HuH-7.5 (cell line): Measurements from ENCODE around the gene MYO7A.

Experiments used
- DNase-seq: peaks from one replicate; pipeline ENCODE4 v3.0.0; 2011; ENCODE audit warnings: low spot score

The MYO7A gene

GRCh38 chr11:77147036-77147315 lies 18.9 kb downstream of the MYO7A start:
- no peak for DNase-seq

- DNase-seq: no peak
Observed at GRCh38 chr11:77147668-77148321, 19.7 kb downstream of the MYO7A start.

GRCh38 chr11:77148963-77149715 lies 21.1 kb downstream of the MYO7A start:
- no peak for DNase-seq

GRCh38 chr11:77149716-77150392 lies 21.8 kb downstream of the MYO7A start:
- DNase-seq: no peak

- no peak for DNase-seq
Observed at GRCh38 chr11:77150836-77151235, 22.8 kb downstream of the MYO7A start.

GRCh38 chr11:77151804-77152509 lies 23.9 kb downstream of the MYO7A start:
- no peak for DNase-seq

GRCh38 chr11:77152846-77153245 lies 24.8 kb downstream of the MYO7A start:
- DNase-seq: no peak

- DNase-seq: no peak
Observed at GRCh38 chr11:77153276-77154185, 25.5 kb downstream of the MYO7A start.

GRCh38 chr11:77154381-77155081 lies 26.5 kb downstream of the MYO7A start:
- DNase-seq: no peak

GRCh38 chr11:77155082-77155475 lies 27.0 kb downstream of the MYO7A start:
- no peak for DNase-seq

- DNase-seq: no peak
Observed at GRCh38 chr11:77155556-77156130, 27.6 kb downstream of the MYO7A start.

- DNase-seq: no peak
Observed at GRCh38 chr11:77156396-77157195, 28.6 kb downstream of the MYO7A start.

GRCh38 chr11:77158041-77158695 lies 30.1 kb downstream of the MYO7A start:
- no peak for DNase-seq

GRCh38 chr11:77159219-77159936 lies 31.3 kb downstream of the MYO7A start:
- no peak for DNase-seq

- DNase-seq: no peak
Observed at GRCh38 chr11:77159937-77160495, 32.0 kb downstream of the MYO7A start.

GRCh38 chr11:77163271-77163670 lies 35.2 kb downstream of the MYO7A start:
- DNase-seq: no peak

- no peak for DNase-seq
Observed at GRCh38 chr11:77165066-77165465, 37.0 kb downstream of the MYO7A start.

- DNase-seq: no peak
Observed at GRCh38 chr11:77166021-77166420, 38.0 kb downstream of the MYO7A start.
